Thymus (tissue), 11 donors: ENCODE results near the gene ABHD3. TPM values are rescaled to one million over a fixed set of nuclear protein-coding genes. Genes with fewer than 3 reads are reported as not detected.

Experiments
- DNase-seq, 9 donors: peaks; one replicate each; pipeline ENCODE4 v3.0.0-alpha.2; 2013; ENCODE audit warnings: low spot score in 9 of 9, low read depth in 6 of 9, missing footprints in 1 of 9
- H3K27ac ChIP-seq, 2 donors: one replicate each; pipeline ENCODE4 v1.5.1; 2013; ENCODE audit warnings: control low read depth in 1 of 2, low read depth in 1 of 2, low read length in 1 of 2, mild to moderate bottlenecking in 1 of 2, moderate library complexity in 1 of 2
- H3K27me3 ChIP-seq, 2 donors: one replicate each; pipeline ENCODE4 v1.5.1; 2013; ENCODE audit warnings: low read length in 1 of 2; ENCODE audit not compliant: control insufficient read depth in 2 of 2, insufficient read depth in 1 of 2
- H3K36me3 ChIP-seq, 2 donors: one replicate each; pipeline ENCODE4 v1.5.1; 2013; ENCODE audit warnings: low read length in 1 of 2, mild to moderate bottlenecking in 1 of 2, moderate library complexity in 1 of 2; ENCODE audit not compliant: control insufficient read depth in 2 of 2, insufficient read depth in 2 of 2
- H3K4me1 ChIP-seq, 2 donors: one replicate each; pipeline ENCODE4 v1.5.1; 2013; ENCODE audit warnings: low read length in 2 of 2; ENCODE audit not compliant: control insufficient read depth in 2 of 2, insufficient read depth in 2 of 2
- H3K4me3 ChIP-seq, 2 donors: one replicate each; pipeline ENCODE4 v1.5.1; 2013; ENCODE audit warnings: low read length in 2 of 2, control low read depth in 1 of 2, mild to moderate bottlenecking in 1 of 2
- H3K9me3 ChIP-seq, 2 donors: one replicate each; pipeline ENCODE4 v1.5.1; 2013; ENCODE audit warnings: low read length in 1 of 2, mild to moderate bottlenecking in 1 of 2; ENCODE audit not compliant: control insufficient read depth in 2 of 2, insufficient read depth in 1 of 2
- WGBS: extraction: QIAGEN DNeasy Blood & Tissue Kit; methylation state at CpG from one replicate; pipeline ENCODE4 v1.1.7; 2013; 5-methylcytosine and 5-hydroxymethylcytosine counted together
- polyA plus RNA-seq: library from polyadenylated mRNA; stranded (reverse); fragments of 200-250 nt; gene quantifications from one replicate; pipeline ENCODE4 v1.2.3, GENCODE V29; 2013
- total RNA-seq: library from RNA; stranded (reverse); fragments of 120-200 nt; gene quantifications from one replicate; pipeline ENCODE4 v1.2.4, GENCODE V29; 2013
- donor health status: healthy.

Gene ABHD3
- total and polyA plus RNA-seq, 2 donors = 25.7 to 77.9 TPM

- WGBS = 97% methylated on average over 3 of the region's 3 CpGs
- Histone ChIP-seq H3K4me1 (no peaks in the 10 kb centered on the region), H3K4me3 (no peak overlapping the region), H3K36me3 (peaks cover 7 to 9% of the 10 kb centered on the region in 2 donors), H3K27ac (no peak overlapping the region), H3K9me3 (no peaks in the 10 kb centered on the region), H3K27me3 (no peaks in the 10 kb centered on the region)
- no peak for DNase-seq
These were observed 31.9 kb downstream of the ABHD3 start for GRCh38 chr18:21672521-21673267.

- H3K27ac ChIP-seq = no peak overlapping the region
- no peaks in the 10 kb centered on the region for H3K27me3 ChIP-seq
- DNase-seq = no peak
- H3K4me1 ChIP-seq = no peaks in the 10 kb centered on the region
- H3K4me3 ChIP-seq = no peak overlapping the region
- H3K9me3 ChIP-seq = no peaks in the 10 kb centered on the region
- 92% methylated on average over 9 of the region's 9 CpGs for WGBS
- peaks cover 2 to 9% of the 10 kb centered on the region in 2 donors for H3K36me3 ChIP-seq
These were observed 34.8 kb downstream of the ABHD3 start for GRCh38 chr18:21669736-21670285.

DNA sequence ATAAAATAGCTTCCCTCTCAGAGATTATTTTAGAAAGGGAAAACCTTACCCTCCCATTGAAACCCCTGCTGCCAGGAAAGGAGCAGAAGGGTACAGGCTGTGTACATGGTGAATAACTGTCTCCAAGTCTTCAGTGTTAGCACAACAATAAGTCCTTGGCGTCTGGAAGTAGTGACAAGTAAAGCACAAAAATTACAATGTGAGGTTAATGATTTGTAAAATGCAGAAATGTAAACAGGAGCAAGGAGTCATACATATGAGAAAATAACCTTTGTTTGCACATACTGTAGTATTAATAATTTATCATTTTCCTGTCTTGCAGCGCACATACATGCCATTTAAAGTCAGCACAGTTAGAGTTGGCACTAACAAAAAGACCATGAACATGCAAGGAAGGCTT is 40.5 kb downstream of the ABHD3 start:
- Histone ChIP-seq H3K4me1 (no peaks in the 10 kb centered on the region), H3K9me3 (no peaks in the 10 kb centered on the region), H3K4me3 (no peak overlapping the region), H3K27me3 (no peaks in the 10 kb centered on the region), H3K27ac (no peak overlapping the region), H3K36me3 (peaks cover 12 to 14% of the 10 kb centered on the region in 2 donors)
- DNase-seq = no peak
- WGBS = 97% methylated on average over 2 of the region's 2 CpGs

- Histone ChIP-seq H3K4me3 (no peak overlapping the region), H3K27ac (no peak overlapping the region), H3K27me3 (no peaks in the 10 kb centered on the region), H3K9me3 (no peaks in the 10 kb centered on the region), H3K4me1 (no peaks in the 10 kb centered on the region), H3K36me3 (peaks cover 13 to 14% of the 10 kb centered on the region in 2 donors)
- no peak for DNase-seq
- 97% methylated on average over 7 of the region's 7 CpGs for WGBS
These were observed 41.0 kb downstream of the ABHD3 start for GRCh38 chr18:21663578-21663977.

DNA sequence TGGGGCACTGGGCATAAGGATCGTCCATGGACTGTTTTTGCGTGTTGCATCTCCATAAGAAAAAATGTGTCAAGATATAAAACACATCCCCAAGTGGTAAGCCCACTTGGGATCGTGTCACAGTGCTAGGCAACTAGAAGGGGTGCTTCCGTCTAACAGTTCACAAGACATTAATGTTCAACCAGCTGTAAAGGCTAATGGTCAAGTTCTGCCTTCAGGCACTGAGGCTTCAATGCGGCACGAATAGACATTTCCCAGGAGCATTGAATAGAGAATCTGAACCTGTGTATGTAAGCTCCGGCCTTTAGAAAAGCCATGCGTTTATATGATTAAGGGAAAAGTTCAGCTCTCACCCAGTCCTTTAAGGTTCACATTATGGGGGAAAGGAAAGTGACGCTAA is 42.0 kb downstream of the ABHD3 start:
- H3K27me3 ChIP-seq = no peaks in the 10 kb centered on the region

DNA sequence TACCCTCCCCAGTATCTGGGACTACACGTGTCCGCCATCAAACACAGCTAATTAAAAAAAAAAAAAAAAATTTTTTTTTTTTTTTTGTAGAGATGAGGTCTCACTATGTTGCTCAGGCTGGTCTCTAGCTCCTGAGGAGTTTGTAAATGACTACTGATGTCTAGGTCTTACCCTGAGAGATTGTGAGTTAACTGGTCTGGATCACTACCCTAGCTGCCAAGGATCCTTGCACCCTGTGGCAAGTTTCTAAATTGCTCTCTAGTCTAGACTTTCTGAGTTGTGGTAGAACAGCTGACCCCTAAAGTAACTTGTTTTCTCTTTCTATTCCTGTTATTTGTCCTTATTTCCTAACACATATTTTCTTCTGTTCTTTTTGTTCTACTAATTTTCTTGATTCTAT is 44.5 kb downstream of the ABHD3 start:
- H3K4me1 ChIP-seq = no peaks in the 10 kb centered on the region
- peaks cover 22 to 24% of the 10 kb centered on the region in 2 donors for H3K36me3 ChIP-seq
- H3K27ac ChIP-seq = no peak overlapping the region
- H3K9me3 ChIP-seq = no peaks in the 10 kb centered on the region
- no peaks in the 10 kb centered on the region for H3K27me3 ChIP-seq
- H3K4me3 ChIP-seq = no peak overlapping the region
- 96% methylated on average over 2 of the region's 2 CpGs for WGBS
- DNase-seq = no peak

More for the DNA sequence above, 42.0 kb downstream of the ABHD3 start:
- Histone ChIP-seq H3K9me3 (no peaks in the 10 kb centered on the region), H3K4me1 (no peaks in the 10 kb centered on the region), H3K27ac (no peak overlapping the region), H3K36me3 (peaks cover 16 to 17% of the 10 kb centered on the region in 2 donors), H3K4me3 (no peak overlapping the region)
- 98% methylated on average over 9 of the region's 9 CpGs for WGBS
- DNase-seq = no peak

DNA sequence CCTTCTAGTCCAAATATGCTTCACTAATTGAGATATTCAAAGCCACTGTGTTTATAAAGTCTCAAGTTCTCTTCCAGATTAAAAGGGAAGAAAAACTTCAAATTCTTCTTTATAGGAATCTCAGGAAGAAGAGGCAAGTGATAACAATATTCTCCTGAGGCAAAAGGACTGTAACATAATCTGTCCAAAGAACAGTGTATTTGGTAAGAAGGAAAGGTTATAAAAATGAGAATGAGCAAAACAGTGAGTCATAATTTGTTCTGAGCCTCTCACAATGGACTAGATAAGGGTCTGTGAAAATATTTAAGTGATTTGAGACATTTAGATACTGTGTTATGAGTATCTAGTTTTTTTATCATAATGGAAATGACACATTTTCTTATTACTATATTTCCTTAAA is 48.2 kb downstream of the ABHD3 start:
- H3K27ac ChIP-seq = no peak overlapping the region
- H3K9me3 ChIP-seq = no peaks in the 10 kb centered on the region

GRCh38 chr18:21653361-21653760 is 51.2 kb downstream of the ABHD3 start:
- no peak overlapping the region for H3K27ac ChIP-seq
- WGBS = 96% methylated on average over 3 of the region's 3 CpGs
- H3K27me3 ChIP-seq = no peaks in the 10 kb centered on the region

More for the DNA sequence above, 48.2 kb downstream of the ABHD3 start:
- Histone ChIP-seq H3K27me3 (no peaks in the 10 kb centered on the region), H3K36me3 (peaks cover 8 to 23% of the 10 kb centered on the region in 2 donors), H3K4me3 (no peak overlapping the region), H3K4me1 (no peaks in the 10 kb centered on the region)
- no peak for DNase-seq

DNA sequence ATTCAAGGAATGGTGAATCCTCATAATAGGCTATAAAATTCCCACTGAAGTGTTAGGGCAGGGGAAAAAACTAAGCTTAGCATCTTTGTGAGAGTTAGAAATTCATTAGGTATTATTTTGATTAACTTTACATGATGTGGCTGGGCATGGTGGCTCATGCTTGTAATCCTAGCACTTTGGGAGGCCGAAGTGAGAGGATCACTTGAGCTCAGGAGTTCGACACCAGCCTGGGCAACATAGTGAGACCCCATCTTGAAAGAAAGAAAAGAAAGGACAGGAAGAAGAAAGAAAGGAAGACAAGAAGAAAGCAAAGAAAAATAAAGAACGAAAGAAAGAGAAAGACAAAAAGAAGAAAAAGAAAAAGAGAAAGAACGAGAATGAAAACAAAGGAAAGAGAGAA is 52.5 kb downstream of the ABHD3 start:
- peaks cover 3 to 22% of the 10 kb centered on the region in 2 donors for H3K36me3 ChIP-seq
- H3K9me3 ChIP-seq = no peaks in the 10 kb centered on the region
- H3K27ac ChIP-seq = no peak overlapping the region
- no peak overlapping the region for H3K4me3 ChIP-seq
- no peaks in the 10 kb centered on the region for H3K27me3 ChIP-seq
- no peak for DNase-seq
- no peaks in the 10 kb centered on the region for H3K4me1 ChIP-seq
- WGBS = over 99% methylated on average over 4 of the region's 4 CpGs

More at GRCh38 chr18:21653361-21653760, 51.2 kb downstream of the ABHD3 start:
- no peak overlapping the region for H3K4me3 ChIP-seq
- no peaks in the 10 kb centered on the region for H3K4me1 ChIP-seq
- H3K9me3 ChIP-seq = no peaks in the 10 kb centered on the region
- H3K36me3 ChIP-seq = peaks cover 8 to 29% of the 10 kb centered on the region in 2 donors
- DNase-seq = no peak
